T-helper 2 cell treated with Interferon-gamma antibody and Interleukin-4, amounts not matched to agents 100 ng/mL and 5 ng/mL, for 36 hours (primary cell): ENCODE results near the gene AFTPH. TPM values are rescaled to one million over a fixed set of nuclear protein-coding genes. Genes with fewer than 3 reads are reported as not detected.

Experiments used
- intact Hi-C: fragments of 100-400 bp; cut with micrococcal nuclease; formaldehyde crosslinking; loops from one replicate; pipeline ENCODE4 v1.15.1; 2023
- total RNA-seq: library from RNA; stranded (reverse); gene quantifications from 2 replicates; pipeline ENCODE4 v1.2.3, GENCODE V29; 2022

The AFTPH gene
- total RNA-seq, 1 donor from 2014 or later: 31.7 TPM

DNA sequence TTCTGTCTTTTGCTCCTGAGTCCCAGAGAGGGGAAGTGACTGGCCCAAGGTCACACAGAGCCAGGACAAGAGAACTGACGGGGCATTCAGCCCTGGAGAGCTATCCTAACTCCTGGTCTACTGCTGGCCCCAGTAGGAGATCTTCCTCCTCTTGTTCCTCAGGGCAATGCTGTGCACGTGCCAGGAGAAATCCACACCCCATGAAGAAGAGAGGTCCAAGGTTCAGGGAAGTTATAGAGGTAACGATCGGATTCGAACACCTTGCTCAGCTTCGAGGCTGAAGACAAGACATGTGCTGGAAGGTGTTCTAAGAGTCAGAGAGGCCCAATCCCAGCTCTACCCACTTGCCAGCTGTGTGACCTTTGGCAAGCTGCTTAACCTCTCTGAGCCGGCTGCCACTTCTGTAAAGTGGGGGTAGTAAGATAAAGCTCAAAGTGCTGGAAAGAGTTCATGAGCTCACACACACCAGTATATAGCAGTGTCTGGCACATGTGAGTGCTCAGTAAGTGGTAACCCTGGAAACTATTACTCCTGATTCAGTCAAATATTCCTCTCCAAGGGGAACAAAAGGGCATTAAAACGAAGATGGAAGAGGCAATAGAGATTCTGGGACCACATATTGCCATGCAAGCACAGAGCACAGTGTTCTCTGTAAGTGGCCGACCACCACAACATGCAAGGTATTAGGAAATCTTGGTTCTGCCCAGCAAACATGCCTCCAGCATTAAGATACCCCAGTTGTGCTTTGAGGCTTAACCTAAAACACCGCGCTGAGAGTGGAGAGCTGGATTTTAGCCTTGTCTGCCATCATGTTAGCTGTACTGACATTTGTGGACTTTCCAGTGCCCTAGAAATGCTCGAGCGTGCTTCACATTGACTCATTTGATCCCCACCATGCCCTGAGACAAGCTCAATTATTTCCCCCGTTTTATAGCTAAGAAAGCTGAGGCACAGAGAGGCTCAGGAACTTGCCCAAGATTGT is 104.0 kb downstream of the AFTPH start:
- intact Hi-C loops: no loop called here

DNA sequence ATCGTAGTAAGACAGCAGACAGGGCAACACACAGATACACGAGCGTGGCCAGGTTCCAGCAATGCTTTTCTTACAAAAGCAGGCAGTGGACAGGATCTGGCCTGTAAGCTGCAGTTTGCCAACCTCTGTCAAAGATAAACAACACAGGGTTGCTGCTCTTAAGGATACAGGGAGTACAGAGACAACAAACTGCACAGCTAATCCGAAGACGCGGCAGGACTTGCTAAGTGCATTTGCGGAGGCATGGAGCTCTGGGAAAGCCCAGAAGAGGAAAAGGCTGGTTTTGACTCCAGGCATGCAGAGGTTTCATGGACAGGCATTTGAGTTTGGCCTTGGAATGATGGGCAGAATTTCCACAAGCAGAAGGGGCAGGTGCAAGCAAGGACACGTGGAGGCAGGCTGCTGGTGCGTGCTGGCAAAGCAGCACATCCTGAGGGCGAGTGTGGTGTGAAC is 105.2 kb downstream of the AFTPH start:
- intact Hi-C loops: no loop called here

DNA sequence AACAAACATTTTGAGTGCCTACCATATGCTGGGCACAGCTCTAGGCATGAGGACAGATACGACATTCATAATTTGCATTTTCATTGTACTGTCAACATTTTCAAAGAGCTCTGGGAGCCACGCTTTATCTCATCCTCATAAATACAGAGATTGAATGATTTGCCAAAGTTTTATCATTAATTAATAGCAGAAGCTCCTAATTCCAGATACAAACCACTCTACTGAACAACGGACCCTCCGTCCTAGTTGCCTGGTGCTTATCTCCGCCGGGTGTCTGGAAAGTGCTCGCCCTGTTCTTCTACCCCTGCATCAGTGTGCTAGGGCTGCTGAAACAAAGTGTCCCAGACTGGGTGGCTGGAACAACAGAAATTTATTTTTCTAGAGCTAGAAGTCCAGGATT is 105.7 kb downstream of the AFTPH start:
- intact Hi-C loops: no loop called here

- intact Hi-C loops: no loop called here
Measured at GRCh38 chr2:64630752-64631151, 106.6 kb downstream of the AFTPH start.

- intact Hi-C loops: no loop called here
Measured at GRCh38 chr2:64631771-64632170, 107.6 kb downstream of the AFTPH start.

DNA sequence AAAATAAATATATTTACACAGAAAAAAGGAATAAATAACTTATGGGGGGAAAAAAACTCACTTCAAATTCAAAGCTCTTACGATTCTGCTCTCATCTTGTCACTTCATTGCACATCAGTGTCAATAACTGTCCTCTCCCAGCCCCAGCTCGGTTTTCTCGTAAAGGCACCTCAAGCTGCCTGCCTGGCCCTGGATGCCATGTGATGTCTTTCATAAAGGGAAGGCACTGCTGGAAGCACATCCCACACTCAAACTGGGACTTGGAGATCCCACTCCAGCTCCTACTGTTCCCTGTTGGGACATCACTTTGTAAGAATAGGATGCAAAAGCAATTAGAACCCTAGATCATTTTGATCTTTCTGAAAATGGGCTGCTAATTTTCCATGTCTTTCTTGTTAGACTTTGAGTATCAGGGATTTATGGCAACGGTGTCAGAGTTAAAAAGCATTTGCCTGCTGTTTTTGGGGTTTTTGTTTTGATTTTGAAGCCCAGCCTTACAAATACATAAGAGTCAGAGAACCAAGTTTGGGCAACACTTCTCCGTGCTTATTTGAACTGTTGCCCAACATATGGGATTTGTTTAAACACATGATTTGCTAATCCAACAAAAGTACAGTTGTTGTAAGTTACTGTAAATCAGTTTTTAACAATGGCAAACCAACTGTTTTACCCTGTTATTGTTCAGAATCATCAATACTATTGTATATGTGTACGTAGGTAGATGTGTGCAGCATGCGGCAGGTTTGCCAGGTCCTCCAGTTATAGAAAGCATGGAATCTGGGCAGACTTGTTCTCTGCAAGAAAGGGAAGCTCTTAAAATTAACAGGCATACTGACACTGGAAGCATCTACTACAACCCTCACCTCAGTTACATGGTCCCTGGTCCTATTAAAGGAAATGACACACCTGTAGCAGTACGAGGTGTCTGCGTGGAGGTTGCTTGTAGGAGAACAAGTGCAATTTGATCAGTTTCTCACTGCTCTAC is 109.0 kb downstream of the AFTPH start:
- intact Hi-C loops: no loop called here

GRCh38 chr2:64634345-64635267 is 110.5 kb downstream of the AFTPH start:
- intact Hi-C loops: no loop called here

- intact Hi-C loops: no loop called here
Measured at GRCh38 chr2:64635976-64636911, 112.1 kb downstream of the AFTPH start.

DNA sequence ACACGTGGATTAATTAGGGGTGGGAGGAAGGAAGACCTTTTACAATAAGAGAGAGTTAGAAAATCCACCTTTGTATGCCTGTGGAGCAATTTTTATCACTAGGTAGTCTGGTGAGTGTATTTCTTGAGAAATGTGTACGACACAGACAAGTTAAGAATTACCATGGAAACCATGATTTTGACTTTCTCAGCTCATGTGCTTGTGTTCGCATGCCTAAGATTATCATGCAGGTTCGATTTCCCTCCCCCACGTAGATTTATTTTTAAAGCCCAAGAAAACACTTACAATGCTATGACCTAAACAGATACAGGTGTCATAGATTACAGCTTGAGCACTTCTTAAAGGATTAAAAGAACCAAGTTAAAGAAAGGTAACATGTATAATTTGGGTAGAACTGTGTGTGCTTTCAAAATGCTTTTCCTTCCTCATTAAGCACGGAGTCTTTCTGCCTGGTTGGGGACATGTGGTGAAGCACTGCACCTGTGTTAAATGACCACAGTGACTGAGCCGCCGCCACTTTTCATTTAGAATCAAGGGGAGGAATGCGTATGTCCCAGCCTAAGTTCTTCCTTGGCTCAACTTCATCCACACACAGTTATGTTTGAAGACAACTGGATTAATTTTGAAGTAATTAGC is 113.0 kb downstream of the AFTPH start:
- intact Hi-C loops: no loop called here

- intact Hi-C loops: no loop called here
Measured at GRCh38 chr2:64637931-64638330, 113.8 kb downstream of the AFTPH start.

- intact Hi-C loops: no loop called here
Measured at GRCh38 chr2:64638502-64639120, 114.5 kb downstream of the AFTPH start.

- intact Hi-C loops: no loop called here
Measured at GRCh38 chr2:64639691-64640090, 115.6 kb downstream of the AFTPH start.

GRCh38 chr2:64640153-64641044 is 116.3 kb downstream of the AFTPH start:
- intact Hi-C loops: no loop called here

DNA sequence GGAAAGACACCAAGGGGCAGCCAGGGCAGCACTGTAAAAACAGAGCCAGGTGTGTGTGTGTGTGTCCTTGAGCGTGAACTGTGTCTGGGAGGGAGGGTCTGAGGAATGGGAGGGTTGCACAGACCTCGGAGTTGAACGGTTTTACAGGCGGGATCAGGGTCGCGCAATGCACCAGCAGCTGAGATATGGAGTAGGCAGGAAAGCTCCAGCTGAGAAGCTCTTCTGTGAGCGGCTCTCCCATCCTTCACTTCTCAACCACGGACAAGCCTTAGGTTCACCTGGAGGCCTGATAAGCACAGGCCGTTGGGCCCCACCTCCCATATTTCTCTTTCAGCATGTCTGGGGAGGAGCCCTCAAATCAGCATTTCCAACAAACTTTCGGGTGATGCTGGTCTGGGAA is 117.5 kb downstream of the AFTPH start:
- intact Hi-C loops: no loop called here
